Tibial nerve (tissue), 4 donors: Measurements from ENCODE around the gene MED12L.

Source experiments
- CTCF ChIP-seq, 5 experiments: fragments of 200-600 bp in 3 of 5; fragments of 450-650 bp in 2 of 5; sonication (generic) in 3 of 5; IDR thresholded peaks; one replicate each; pipeline ENCODE4 v1.5.1; 2016 to 2019; ENCODE audit warnings: antibody characterized with exemption in 5 of 5, mild to moderate bottlenecking in 3 of 5, moderate library complexity in 2 of 5
- EP300 ChIP-seq, 2 donors: sonication (generic); formaldehyde crosslinking; IDR thresholded peaks; one replicate each; pipeline ENCODE4 v1.6.1; 2017; ENCODE audit warnings: antibody characterized with exemption in 2 of 2, mild to moderate bottlenecking in 1 of 2
- POLR2A ChIP-seq, 2 donors: fragments of 450-650 bp; IDR thresholded peaks; one replicate each; pipeline ENCODE4 v1.6.1; 2017; ENCODE audit warnings: antibody characterized with exemption in 2 of 2, mild to moderate bottlenecking in 2 of 2, moderate library complexity in 2 of 2

- TF ChIP-seq CTCF (IDR thresholded peaks at IDR 0.05): peak; percentile 16 to 39 (median 34)
- no peak for TF ChIP-seq POLR2A (IDR thresholded peaks at IDR 0.05)
- no peak for TF ChIP-seq EP300 (IDR thresholded peaks at IDR 0.05)
These were observed 293.7 kb downstream of the MED12L start for GRCh38 chr3:151379083-151379734.
